Natural killer cell (primary cell): ENCODE data around the gene KAT6B. TPM values are rescaled to one million over a fixed set of nuclear protein-coding genes. Genes with fewer than 3 reads are reported as not detected.
A peak's percentile ranks its signal among the peaks of the same experiment; 100 is the strongest.

Experiments
- ATAC-seq, 3 donors: fragments of 150-1000 bp in 2 of 3; fragments of 200-7000 bp in 1 of 3; cut with Tn5 transposase; 1 replicate in 1 of 3; 2 replicates in 2 of 3; pipeline ENCODE4 v1.10.0; 2021; ENCODE audit warnings: mild to moderate bottlenecking in 2 of 3, moderate library complexity in 2 of 3
- DNase-seq, 2 donors: peaks; one replicate each; pipeline versions ENCODE4 v3.0.0 to v3.0.0-alpha.2; 2013 to 2021; ENCODE audit warnings: mixed read lengths in 1 of 2
- H3K27ac ChIP-seq: one replicate; pipeline ENCODE4 v1.5.1; 2013; ENCODE audit warnings: mild to moderate bottlenecking, low read length
- H3K27me3 ChIP-seq: one replicate; pipeline ENCODE4 v1.6.1; 2013; ENCODE audit warnings: low read length; ENCODE audit not compliant: control insufficient read depth, insufficient read depth
- H3K36me3 ChIP-seq: one replicate; pipeline ENCODE4 v1.6.1; 2013; ENCODE audit warnings: low read length; ENCODE audit not compliant: control insufficient read depth, insufficient read depth
- H3K4me1 ChIP-seq: one replicate; pipeline ENCODE4 v1.6.1; 2013; ENCODE audit warnings: low read length; ENCODE audit not compliant: control insufficient read depth, insufficient read depth
- H3K4me3 ChIP-seq: one replicate; pipeline ENCODE4 v1.5.1; 2013; ENCODE audit warnings: low read length
- H3K9me3 ChIP-seq: one replicate; pipeline ENCODE4 v1.6.1; 2013; ENCODE audit warnings: low read length; ENCODE audit not compliant: control insufficient read depth, insufficient read depth
- H3K27ac Mint-ChIP-seq, 2 donors: one replicate each; pipeline ENCODE4 v1.8.0; 2022; ENCODE audit warnings: mild to moderate bottlenecking in 2 of 2, mixed read lengths in 2 of 2, moderate library complexity in 1 of 2
- H3K27me3 Mint-ChIP-seq, 2 donors: one replicate each; pipeline ENCODE4 v1.8.0; 2022; ENCODE audit warnings: low read depth in 2 of 2, mixed read lengths in 2 of 2
- H3K36me3 Mint-ChIP-seq: one replicate; pipeline ENCODE4 v1.8.0; 2022; ENCODE audit warnings: mixed read lengths
- H3K4me1 Mint-ChIP-seq, 2 donors: one replicate each; pipeline ENCODE4 v1.8.0; 2022; ENCODE audit warnings: mixed read lengths in 2 of 2
- H3K4me3 Mint-ChIP-seq: one replicate; pipeline ENCODE4 v1.8.0; 2022; ENCODE audit warnings: mild to moderate bottlenecking, moderate library complexity, mixed read lengths
- H3K9me3 Mint-ChIP-seq, 2 donors: one replicate each; pipeline ENCODE4 v1.8.0; 2022; ENCODE audit warnings: mixed read lengths in 2 of 2
- WGBS: methylation state at CpG from one replicate; pipeline ENCODE4 v1.1.7; 2013; ENCODE audit warnings: missing lambda C conversion rate; ENCODE audit not compliant: insufficient coverage; 5-methylcytosine and 5-hydroxymethylcytosine counted together
- intact Hi-C: fragments of 100-400 bp; cut with micrococcal nuclease; formaldehyde crosslinking; loops from one replicate; pipeline ENCODE4 v1.14.2; 2022
- total RNA-seq, 4 donors: library from RNA; stranded (reverse); fragments of 120-200 nt in 1 of 4; gene quantifications; one replicate each; pipeline versions ENCODE4 v1.2.3 to v1.2.4, GENCODE V29; 2013 to 2022
- TF ChIP-seq, protein P1 (sequence below): fragments of 200-600 bp; IDR thresholded peaks from one replicate; pipeline ENCODE4 v1.8.0; 2022; ENCODE audit warnings: antibody characterized with exemption

The KAT6B gene
- total RNA-seq, 3 donors from 2014 or later (not counting 1 experiment from before 2014, with no cell fraction given): 117 to 133 (median 121) TPM

DNA sequence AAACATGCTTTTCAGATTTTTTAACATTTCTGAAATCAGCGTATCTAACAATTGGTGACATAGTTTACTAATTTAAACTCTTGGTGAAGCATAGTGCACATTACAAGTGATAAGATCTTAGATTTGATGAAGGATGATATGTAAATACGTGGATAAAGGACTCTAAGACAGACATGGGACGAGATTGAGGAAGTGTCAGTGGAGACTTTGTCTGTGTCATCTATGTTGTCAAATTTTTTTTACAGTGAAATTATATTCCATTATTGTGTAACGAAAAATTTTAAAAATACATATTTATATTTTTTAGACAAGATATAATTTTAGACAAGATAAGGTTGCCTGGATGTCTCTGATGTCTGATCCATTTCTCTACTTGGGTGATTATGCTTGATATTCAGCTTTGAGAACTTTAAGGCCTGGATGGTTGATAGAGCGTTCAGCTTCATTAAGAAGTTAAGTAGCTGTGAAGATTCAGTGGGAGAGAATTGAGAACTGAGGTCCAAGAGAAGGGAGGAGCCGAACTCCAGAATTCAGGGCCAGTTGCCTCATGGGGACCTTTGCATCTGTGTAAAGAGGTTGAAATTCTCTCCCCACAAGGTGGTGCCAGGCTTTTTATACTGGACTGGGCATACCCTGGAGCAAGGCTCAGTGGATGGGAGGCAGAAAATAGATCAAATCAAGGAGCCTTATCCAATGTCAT, 62.7 kb downstream of the KAT6B start:
- Histone ChIP-seq H3K27ac (no peak overlapping the region), H3K27me3 (no peaks in the 10 kb centered on the region), H3K9me3 (no peaks in the 10 kb centered on the region), H3K4me1 (peaks cover 11% of the 10 kb centered on the region), H3K36me3 (no peaks in the 10 kb centered on the region), H3K4me3 (no peak overlapping the region)
- no peak overlapping the region for H3K4me3 Mint-ChIP-seq
- no peaks in the 10 kb centered on the region for H3K27me3 Mint-ChIP-seq
- H3K27ac Mint-ChIP-seq: peak overlapping the region; percentile 37 to 83
- DNase-seq: peak in 1 of 2 donors; percentile 20
- H3K36me3 Mint-ChIP-seq: no peaks in the 10 kb centered on the region
- intact Hi-C loops: loop anchor here (1.0 kb wide), 1 partner anchor 130 kb away; no protein-coding TSS in a partner anchor
- WGBS: 79% methylated on average over 5 of the region's 6 CpGs
- ATAC-seq: peak in 2 of 3 donors; percentile 48 to 59
- peaks cover 43 to 66% of the 10 kb centered on the region in 2 donors for H3K4me1 Mint-ChIP-seq
- H3K9me3 Mint-ChIP-seq: no peaks in the 10 kb centered on the region
- TF ChIP-seq, protein P1, sequence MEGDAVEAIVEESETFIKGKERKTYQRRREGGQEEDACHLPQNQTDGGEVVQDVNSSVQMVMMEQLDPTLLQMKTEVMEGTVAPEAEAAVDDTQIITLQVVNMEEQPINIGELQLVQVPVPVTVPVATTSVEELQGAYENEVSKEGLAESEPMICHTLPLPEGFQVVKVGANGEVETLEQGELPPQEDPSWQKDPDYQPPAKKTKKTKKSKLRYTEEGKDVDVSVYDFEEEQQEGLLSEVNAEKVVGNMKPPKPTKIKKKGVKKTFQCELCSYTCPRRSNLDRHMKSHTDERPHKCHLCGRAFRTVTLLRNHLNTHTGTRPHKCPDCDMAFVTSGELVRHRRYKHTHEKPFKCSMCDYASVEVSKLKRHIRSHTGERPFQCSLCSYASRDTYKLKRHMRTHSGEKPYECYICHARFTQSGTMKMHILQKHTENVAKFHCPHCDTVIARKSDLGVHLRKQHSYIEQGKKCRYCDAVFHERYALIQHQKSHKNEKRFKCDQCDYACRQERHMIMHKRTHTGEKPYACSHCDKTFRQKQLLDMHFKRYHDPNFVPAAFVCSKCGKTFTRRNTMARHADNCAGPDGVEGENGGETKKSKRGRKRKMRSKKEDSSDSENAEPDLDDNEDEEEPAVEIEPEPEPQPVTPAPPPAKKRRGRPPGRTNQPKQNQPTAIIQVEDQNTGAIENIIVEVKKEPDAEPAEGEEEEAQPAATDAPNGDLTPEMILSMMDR: no peak

DNA sequence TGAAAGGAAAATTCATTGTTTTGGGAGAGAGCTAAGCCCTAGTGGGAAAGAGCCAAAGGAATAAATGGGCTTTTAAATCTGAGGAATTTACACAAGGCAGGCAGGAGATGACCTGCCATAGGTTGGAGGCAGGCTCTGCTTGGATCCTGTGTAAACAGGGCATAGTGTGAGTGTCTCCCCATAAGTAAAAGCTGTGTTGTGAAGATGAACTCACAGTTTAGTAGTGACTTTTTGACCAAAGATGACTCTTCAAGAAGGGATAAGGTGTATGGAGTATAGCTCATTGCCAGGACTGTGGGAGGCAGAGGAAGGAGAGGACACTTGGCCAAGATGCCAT, 63.2 kb downstream of the KAT6B start:
- no peak overlapping the region for H3K4me3 Mint-ChIP-seq
- Histone ChIP-seq H3K27ac (no peak overlapping the region), H3K4me1 (peaks cover 11% of the 10 kb centered on the region), H3K27me3 (no peaks in the 10 kb centered on the region), H3K4me3 (no peak overlapping the region), H3K36me3 (no peaks in the 10 kb centered on the region), H3K9me3 (no peaks in the 10 kb centered on the region)
- peak in 1 of 3 donors; percentile 31 for ATAC-seq
- peak overlapping the region; percentile 37 to 83 for H3K27ac Mint-ChIP-seq
- TF ChIP-seq, protein P1: no peak
- peaks cover 46 to 66% of the 10 kb centered on the region in 2 donors for H3K4me1 Mint-ChIP-seq
- no peaks in the 10 kb centered on the region for H3K27me3 Mint-ChIP-seq
- no peaks in the 10 kb centered on the region for H3K9me3 Mint-ChIP-seq
- no peak for DNase-seq
- H3K36me3 Mint-ChIP-seq: no peaks in the 10 kb centered on the region
- intact Hi-C loops: loop anchor here (1.0 kb wide), 1 partner anchor 130 kb away; no protein-coding TSS in a partner anchor

DNA sequence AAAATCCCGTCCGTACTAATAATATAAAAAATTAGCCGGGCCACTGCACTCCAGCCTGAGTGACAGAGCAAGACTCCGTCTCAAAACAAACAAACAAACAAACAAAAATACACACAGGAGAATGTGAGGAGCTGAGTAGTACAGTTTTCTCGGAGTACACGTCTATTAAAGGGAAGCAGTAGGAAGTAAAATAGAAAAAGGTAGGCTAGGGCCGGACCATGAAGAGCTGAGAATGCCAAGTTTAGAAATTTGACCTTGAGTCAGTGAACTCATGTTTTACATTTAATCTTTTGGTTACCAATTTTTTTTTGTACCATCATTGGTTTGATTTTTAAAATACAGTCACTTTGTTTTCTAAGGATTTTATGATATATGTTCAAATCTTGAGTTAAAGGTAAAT, 64.1 kb downstream of the KAT6B start:
- TF ChIP-seq, protein P1: no peak
- Mint-ChIP-seq H3K9me3 (no peaks in the 10 kb centered on the region), H3K4me1 (peaks cover 51 to 66% of the 10 kb centered on the region in 2 donors), H3K27ac (peak overlapping the region; percentile 37 to 83), H3K27me3 (no peaks in the 10 kb centered on the region), H3K4me3 (no peak overlapping the region), H3K36me3 (no peaks in the 10 kb centered on the region)
- H3K36me3 ChIP-seq: no peaks in the 10 kb centered on the region
- ATAC-seq (no peak), DNase-seq (no peak)
- intact Hi-C loops: no loop called here
- H3K4me3 ChIP-seq: no peak overlapping the region
- H3K4me1 ChIP-seq: peaks cover 11% of the 10 kb centered on the region
- no peaks in the 10 kb centered on the region for H3K27me3 ChIP-seq
- no peaks in the 10 kb centered on the region for H3K9me3 ChIP-seq
- no peak overlapping the region for H3K27ac ChIP-seq
- 100% methylated on average over 3 of the region's 7 CpGs for WGBS

DNA sequence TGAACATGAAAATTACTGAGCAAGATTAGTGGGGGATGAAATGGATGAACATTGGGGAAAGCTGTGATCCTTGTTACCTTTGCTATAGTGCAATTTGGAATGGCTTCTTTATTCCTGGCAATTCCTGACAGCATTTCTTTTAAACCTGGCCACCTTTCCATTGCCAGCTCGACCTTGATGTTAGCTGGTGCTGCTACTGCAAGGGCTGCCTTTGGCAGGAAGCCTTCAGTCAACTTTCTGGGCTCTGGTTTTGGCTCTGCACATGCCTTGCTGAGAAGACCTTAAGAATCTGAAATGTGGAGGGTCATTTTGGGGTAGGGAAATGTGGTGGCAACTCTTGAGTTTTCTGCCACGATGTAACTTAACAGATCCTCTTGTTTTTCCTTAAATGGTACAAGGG, 64.7 kb downstream of the KAT6B start:
- Mint-ChIP-seq H3K36me3 (no peaks in the 10 kb centered on the region), H3K4me3 (no peak overlapping the region), H3K4me1 (peaks cover 51 to 72% of the 10 kb centered on the region in 2 donors), H3K27me3 (no peaks in the 10 kb centered on the region), H3K27ac (peak overlapping the region; percentile 37 to 83), H3K9me3 (no peaks in the 10 kb centered on the region)
- Histone ChIP-seq H3K4me1 (peaks cover 11% of the 10 kb centered on the region), H3K27me3 (no peaks in the 10 kb centered on the region), H3K27ac (no peak overlapping the region), H3K36me3 (no peaks in the 10 kb centered on the region), H3K4me3 (no peak overlapping the region), H3K9me3 (no peaks in the 10 kb centered on the region)
- 62% methylated on average over 2 of the region's 2 CpGs for WGBS
- TF ChIP-seq, protein P1: no peak
- ATAC-seq: no peak
- intact Hi-C loops: no loop called here
- no peak for DNase-seq
